ENCODE results near the gene EGLN1. TPM values are rescaled to one million over a fixed set of nuclear protein-coding genes. Genes with fewer than 3 reads are reported as not detected.

Gene EGLN1
- total RNA-seq, 6 experiments from 2014 or later, result 19.3 to 66.5 (median 38.9) TPM

GRCh38 chr1:231428377-231428776 is 6.3 kb upstream of the EGLN1 start:
- DNase-seq, result no peak
- Histone ChIP-seq H3K9me3 (no peaks in the 10 kb centered on the region), H3K36me3 (no peaks in the 10 kb centered on the region), H3K4me1 (peaks cover 0 to 12% (median 5%) of the 10 kb centered on the region in 4 donors), H3K4me3 (no peak overlapping the region), H3K27ac (no peak overlapping the region), H3K27me3 (no peaks in the 10 kb centered on the region)
- ATAC-seq, result no peak
- intact Hi-C loops (cut with DNase I), result no loop called here
- no peak for TF ChIP-seq POLR2A (IDR thresholded peaks at IDR 0.05)
- no peak for TF ChIP-seq CTCF (IDR thresholded peaks at IDR 0.05)
- 84% methylated on average over 3 of the region's 3 CpGs for WGBS (ENCODE audit: insufficient coverage, low coverage, low lambda C conversion rate, missing lambda C conversion rate)

- intact Hi-C loops (cut with DNase I), result no loop called here
- Histone ChIP-seq H3K4me3 (no peak overlapping the region), H3K9me3 (no peaks in the 10 kb centered on the region), H3K27me3 (no peaks in the 10 kb centered on the region), H3K27ac (peak overlapping the region in 1 of 3 donors; percentile 1), H3K36me3 (no peaks in the 10 kb centered on the region), H3K4me1 (peaks cover 0 to 14% (median 6%) of the 10 kb centered on the region in 4 donors)
- 39% methylated on average over 4 of the region's 4 CpGs for WGBS (ENCODE audit: insufficient coverage, low coverage, low lambda C conversion rate, missing lambda C conversion rate)
- no peak for TF ChIP-seq CTCF (IDR thresholded peaks at IDR 0.05)
- no peak for TF ChIP-seq POLR2A (IDR thresholded peaks at IDR 0.05)
- ATAC-seq, result no peak
- DNase-seq, result no peak
Observed at GRCh38 chr1:231424950-231425805, 3.1 kb upstream of the EGLN1 start.

- TF ChIP-seq POLR2A (IDR thresholded peaks at IDR 0.05), result peak; percentile 28
- TF ChIP-seq CTCF (IDR thresholded peaks at IDR 0.05), result no peak
- intact Hi-C loops (cut with DNase I), result no loop called here
- Histone ChIP-seq H3K9me3 (no peaks in the 10 kb centered on the region), H3K4me3 (peak overlapping the region in 1 of 3 donors; percentile 51), H3K4me1 (peaks cover 0 to 25% (median 12%) of the 10 kb centered on the region in 4 donors), H3K27me3 (no peaks in the 10 kb centered on the region), H3K36me3 (no peaks in the 10 kb centered on the region), H3K27ac (peak overlapping the region; percentile 97 to 99 (median 99))
- peak; percentile 26 to 57 (median 48) for ATAC-seq
- DNase-seq, result no peak
- 47% methylated on average over 1 of the region's 1 CpG for whole genome bisulfite sequencing (ENCODE audit: insufficient coverage, low coverage, low lambda C conversion rate, missing lambda C conversion rate)
Observed at GRCh38 chr1:231423648-231424047, 1.6 kb upstream of the EGLN1 start.

GRCh38 chr1:231422798-231423309 is 767 bp upstream of the EGLN1 start:
- ATAC-seq, result no peak
- peak overlapping the region; percentile 97 to 99 (median 99) for H3K27ac ChIP-seq
- WGBS (ENCODE audit: insufficient coverage, low coverage, low lambda C conversion rate, missing lambda C conversion rate), result 16% methylated on average over 8 of the region's 8 CpGs
- peaks cover 0 to 33% (median 16%) of the 10 kb centered on the region in 4 donors for H3K4me1 ChIP-seq
- H3K4me3 ChIP-seq, result peak overlapping the region; percentile 51 to 74 (median 69)
- no peak for DNase-seq
- intact Hi-C loops (cut with DNase I), result no loop called here
- no peak for TF ChIP-seq POLR2A (IDR thresholded peaks at IDR 0.05)
- TF ChIP-seq CTCF (IDR thresholded peaks at IDR 0.05), result no peak
- no peaks in the 10 kb centered on the region for H3K36me3 ChIP-seq
- H3K27me3 ChIP-seq, result no peaks in the 10 kb centered on the region
- H3K9me3 ChIP-seq, result no peaks in the 10 kb centered on the region
